ENCODE measurements around the gene NAGS.

The NAGS gene

GRCh38 chr17:44014437-44015172 lies 10.2 kb downstream of the NAGS start, which contains the start of gene TMEM101 (continued):
- TF ChIP-seq ZSCAN18 (tag by site-specific recombination; IDR thresholded peaks at IDR 0.05), result peak; percentile 89; the same call in 1 of the 2 replicates
- no peak for TF ChIP-seq PBX3 (CRISPR knock-in tag; IDR thresholded peaks at IDR 0.05)
- no peak; the same call in none of the 2 replicates for TF ChIP-seq ZXDB (tag by site-specific recombination; IDR thresholded peaks at IDR 0.05)
- TF ChIP-seq ZNF221 (tag by site-specific recombination; IDR thresholded peaks at IDR 0.05; ENCODE audit: borderline replicate concordance), result no peak
- peak; percentile 76 for TF ChIP-seq ZNF146 (tag by site-specific recombination; IDR thresholded peaks at IDR 0.05)
- TF ChIP-seq ZNF112 (tag by site-specific recombination; IDR thresholded peaks at IDR 0.05), result no peak
- TF ChIP-seq OVOL3 (tag by site-specific recombination; IDR thresholded peaks at IDR 0.05), result peak; percentile 82; the same call in 1 of the 2 replicates
- TF ChIP-seq PRDM6 (tag by site-specific recombination; IDR thresholded peaks at IDR 0.05), result no peak
- TF ChIP-seq TSHZ1 (tag by site-specific recombination; IDR thresholded peaks at IDR 0.05; ENCODE audit: borderline replicate concordance), result peak; percentile 81; the same call in 1 of the 2 replicates
- TF ChIP-seq ZNF433 (tag by site-specific recombination; IDR thresholded peaks at IDR 0.05; ENCODE audit: low read depth), result no peak
- TF ChIP-seq BCL11B (tag by site-specific recombination; IDR thresholded peaks at IDR 0.05; ENCODE audit: low read depth), result no peak
- TF ChIP-seq SP2 (tag by site-specific recombination; IDR thresholded peaks at IDR 0.05), result peak; percentile 79
- peak; percentile 48; the same call in 1 of the 2 replicates for TF ChIP-seq ZNF513 (tag by site-specific recombination; IDR thresholded peaks at IDR 0.05)
- TF ChIP-seq ZNF274 (IDR thresholded peaks at IDR 0.05; ENCODE audit: low read length), result no peak
- no peak for TF ChIP-seq ZNF274 (tag by site-specific recombination; IDR thresholded peaks at IDR 0.05; ENCODE audit: borderline replicate concordance)
- no peak for TF ChIP-seq ZNF214 (tag by site-specific recombination; IDR thresholded peaks at IDR 0.05; ENCODE audit: borderline replicate concordance)
- peak; percentile 79 for TF ChIP-seq ZBTB8A (tag by site-specific recombination; IDR thresholded peaks at IDR 0.05)
- TF ChIP-seq ZNF529 (tag by site-specific recombination; IDR thresholded peaks at IDR 0.05; ENCODE audit: insufficient replicate concordance), result no peak
- peak; percentile 86 for TF ChIP-seq ZNF692 (tag by site-specific recombination; IDR thresholded peaks at IDR 0.05)
- TF ChIP-seq ZFP3 (tag by site-specific recombination; IDR thresholded peaks at IDR 0.05; ENCODE audit: low read depth), result no peak
- no peak for TF ChIP-seq ZNF530 (tag by site-specific recombination; IDR thresholded peaks at IDR 0.05; ENCODE audit: low read depth)
- no peak for TF ChIP-seq EGR2 (tag by site-specific recombination; IDR thresholded peaks at IDR 0.05; ENCODE audit: low read depth)
- TF ChIP-seq ZNF645 (tag by site-specific recombination; IDR thresholded peaks at IDR 0.05), result 0 out of 2 replicates have a peak, but pooled peaks have one; percentile 38
- TF ChIP-seq ZNF398 (tag by site-specific recombination; IDR thresholded peaks at IDR 0.05), result peak; percentile 49; the same call in 1 of the 2 replicates

All from HEK293 (cell line).